B cell (primary cell): ENCODE measurements around the gene POGLUT3.

Experiments used
- EZH2 ChIP-seq: IDR thresholded peaks from 2 replicates; pipeline ENCODE4 v1.6.1; 2012; ENCODE audit warnings: borderline replicate concordance, low read depth, mild to moderate bottlenecking, moderate library complexity, low read length; ENCODE audit not compliant: insufficient read depth, poor library complexity, severe bottlenecking
- TF ChIP-seq, protein P1 (sequence below): fragments of 200-600 bp; IDR thresholded peaks from one replicate; pipeline ENCODE4 v1.8.0; 2022; ENCODE audit warnings: antibody characterized with exemption, mild to moderate bottlenecking

DNA sequence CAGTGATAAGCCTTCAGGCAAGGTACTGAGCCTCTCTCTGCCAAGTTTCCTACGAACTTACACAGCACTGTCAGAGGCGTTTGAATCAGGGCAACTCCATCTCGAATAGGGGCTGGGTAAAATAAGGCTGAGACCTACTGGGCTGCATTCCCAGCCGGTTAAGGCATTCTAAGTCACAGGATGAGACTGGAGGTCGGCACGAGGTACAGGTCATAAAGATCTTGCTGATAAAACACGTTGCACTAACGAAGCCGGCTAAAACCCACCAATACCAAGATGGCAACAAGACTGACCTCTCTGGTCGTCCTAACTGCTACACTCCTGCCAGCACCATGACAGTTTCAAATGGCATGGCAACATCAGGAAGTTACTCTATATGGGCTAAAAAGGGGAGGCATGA is 20.4 kb upstream of the POGLUT3 start:
- TF ChIP-seq, protein P1, sequence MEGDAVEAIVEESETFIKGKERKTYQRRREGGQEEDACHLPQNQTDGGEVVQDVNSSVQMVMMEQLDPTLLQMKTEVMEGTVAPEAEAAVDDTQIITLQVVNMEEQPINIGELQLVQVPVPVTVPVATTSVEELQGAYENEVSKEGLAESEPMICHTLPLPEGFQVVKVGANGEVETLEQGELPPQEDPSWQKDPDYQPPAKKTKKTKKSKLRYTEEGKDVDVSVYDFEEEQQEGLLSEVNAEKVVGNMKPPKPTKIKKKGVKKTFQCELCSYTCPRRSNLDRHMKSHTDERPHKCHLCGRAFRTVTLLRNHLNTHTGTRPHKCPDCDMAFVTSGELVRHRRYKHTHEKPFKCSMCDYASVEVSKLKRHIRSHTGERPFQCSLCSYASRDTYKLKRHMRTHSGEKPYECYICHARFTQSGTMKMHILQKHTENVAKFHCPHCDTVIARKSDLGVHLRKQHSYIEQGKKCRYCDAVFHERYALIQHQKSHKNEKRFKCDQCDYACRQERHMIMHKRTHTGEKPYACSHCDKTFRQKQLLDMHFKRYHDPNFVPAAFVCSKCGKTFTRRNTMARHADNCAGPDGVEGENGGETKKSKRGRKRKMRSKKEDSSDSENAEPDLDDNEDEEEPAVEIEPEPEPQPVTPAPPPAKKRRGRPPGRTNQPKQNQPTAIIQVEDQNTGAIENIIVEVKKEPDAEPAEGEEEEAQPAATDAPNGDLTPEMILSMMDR, result no peak
- no peak for TF ChIP-seq EZH2
